Astrocyte (in vitro differentiated cells and primary cell): Measurements from ENCODE around the gene ZMYM4. TPM values are rescaled to one million over a fixed set of nuclear protein-coding genes. Genes with fewer than 3 reads are reported as not detected.

Source experiments
- DNase-seq: peaks from one replicate; pipeline ENCODE4 v3.0.0-alpha.2; 2010; ENCODE audit warnings: low read depth
- FAIRE-seq: peaks from 2 replicates; lab custom pipeline; 2011; peaks lifted over from hg19 to GRCh38; lab: Jason Lieb, UNC
- H2AFZ ChIP-seq: 2 replicates; pipeline ENCODE4 v1.6.0; 2012; ENCODE audit warnings: low read depth, low read length, inconsistent platforms
- H3K27ac ChIP-seq: 2 replicates; pipeline ENCODE4 v1.5.1; 2011; ENCODE audit warnings: low read depth, low read length, inconsistent platforms
- H3K27me3 ChIP-seq: 2 replicates; pipeline ENCODE4 v1.6.0; 2011; ENCODE audit warnings: low read length, inconsistent platforms; ENCODE audit not compliant: insufficient read depth
- H3K36me3 ChIP-seq: 2 replicates; pipeline ENCODE4 v1.5.1; 2011; ENCODE audit warnings: low read length, inconsistent platforms; ENCODE audit not compliant: insufficient read depth
- H3K4me1 ChIP-seq: 2 replicates; pipeline ENCODE4 v1.5.1; 2011; ENCODE audit warnings: low read length, inconsistent platforms; ENCODE audit not compliant: insufficient read depth
- H3K4me2 ChIP-seq: 2 replicates; pipeline ENCODE4 v1.6.0; 2012; ENCODE audit warnings: low read length, inconsistent platforms
- H3K4me3 ChIP-seq: 2 replicates; pipeline ENCODE4 v1.5.1; 2011; ENCODE audit warnings: low read depth, mild to moderate bottlenecking, low read length, inconsistent platforms; ENCODE audit not compliant: insufficient read depth
- H3K79me2 ChIP-seq: 2 replicates; pipeline ENCODE4 v1.6.0; 2012; ENCODE audit warnings: mild to moderate bottlenecking, low read length, inconsistent platforms; ENCODE audit not compliant: insufficient read depth
- H3K9ac ChIP-seq: 2 replicates; pipeline ENCODE4 v1.6.0; 2012; ENCODE audit warnings: mild to moderate bottlenecking, low read length, inconsistent platforms
- H3K9me3 ChIP-seq: 2 replicates; pipeline ENCODE4 v1.5.1; 2012; ENCODE audit warnings: low read depth, mild to moderate bottlenecking, low read length, inconsistent platforms; ENCODE audit not compliant: insufficient read depth
- H4K20me1 ChIP-seq: 2 replicates; pipeline ENCODE4 v1.6.0; 2012; ENCODE audit warnings: low read length, inconsistent platforms; ENCODE audit not compliant: insufficient read depth
- H3K27ac Mint-ChIP-seq: one replicate; pipeline ENCODE4 v1.8.0; 2021; ENCODE audit warnings: mild to moderate bottlenecking, mixed read lengths; ENCODE audit not compliant: unreplicated experiment
- H3K27me3 Mint-ChIP-seq: one replicate; pipeline ENCODE4 v1.8.0; 2021; ENCODE audit warnings: low read depth, mixed read lengths; ENCODE audit not compliant: unreplicated experiment
- H3K36me3 Mint-ChIP-seq: one replicate; pipeline ENCODE4 v1.8.0; 2021; ENCODE audit warnings: low read depth, mixed read lengths; ENCODE audit not compliant: unreplicated experiment
- H3K4me1 Mint-ChIP-seq: one replicate; pipeline ENCODE4 v1.8.0; 2021; ENCODE audit warnings: low read depth, mixed read lengths; ENCODE audit not compliant: unreplicated experiment
- H3K4me3 Mint-ChIP-seq: one replicate; pipeline ENCODE4 v1.8.0; 2021; ENCODE audit warnings: mild to moderate bottlenecking, moderate library complexity, mixed read lengths; ENCODE audit not compliant: unreplicated experiment
- H3K9me3 Mint-ChIP-seq: one replicate; pipeline ENCODE4 v1.8.0; 2021; ENCODE audit warnings: mild to moderate bottlenecking, mixed read lengths; ENCODE audit not compliant: unreplicated experiment
- CTCF ChIP-seq: IDR thresholded peaks from 2 replicates; pipeline ENCODE4 v1.5.1; 2011; ENCODE audit warnings: low read depth, mild to moderate bottlenecking, inconsistent platforms, low read length, moderate library complexity; ENCODE audit not compliant: insufficient read depth
- EZH2 ChIP-seq: IDR thresholded peaks from 2 replicates; pipeline ENCODE4 v1.6.1; 2012; ENCODE audit warnings: mild to moderate bottlenecking, low read length, inconsistent platforms; ENCODE audit not compliant: insufficient read depth
- total RNA-seq: library from RNA; stranded (reverse); gene quantifications from 2 replicates; pipeline ENCODE4 v1.2.1, GENCODE V29; 2021

Gene ZMYM4
- total RNA-seq, 1 donor from 2014 or later, result 65.5 TPM

DNA sequence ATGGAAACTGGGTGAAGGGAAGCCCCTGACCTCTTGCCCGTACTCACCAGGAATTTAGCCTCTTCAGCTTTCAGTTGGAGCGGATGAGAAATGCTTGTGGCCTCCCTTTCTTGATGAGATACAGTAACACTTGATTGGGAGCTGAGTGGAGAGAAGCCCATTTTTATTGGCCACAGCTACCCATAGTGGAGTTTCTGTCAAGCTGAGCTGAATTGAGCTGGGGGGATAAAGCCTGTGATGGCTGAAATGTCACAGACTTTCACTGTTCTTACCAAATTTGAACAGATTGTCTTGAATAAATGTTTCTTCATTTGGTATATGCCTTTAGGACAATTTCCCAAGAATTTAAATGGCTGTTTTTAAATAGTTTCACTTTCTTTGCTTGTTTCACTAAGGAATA is 125.9 kb downstream of the ZMYM4 start:
- H3K9me3 Mint-ChIP-seq, result no peaks in the 10 kb centered on the region

DNA sequence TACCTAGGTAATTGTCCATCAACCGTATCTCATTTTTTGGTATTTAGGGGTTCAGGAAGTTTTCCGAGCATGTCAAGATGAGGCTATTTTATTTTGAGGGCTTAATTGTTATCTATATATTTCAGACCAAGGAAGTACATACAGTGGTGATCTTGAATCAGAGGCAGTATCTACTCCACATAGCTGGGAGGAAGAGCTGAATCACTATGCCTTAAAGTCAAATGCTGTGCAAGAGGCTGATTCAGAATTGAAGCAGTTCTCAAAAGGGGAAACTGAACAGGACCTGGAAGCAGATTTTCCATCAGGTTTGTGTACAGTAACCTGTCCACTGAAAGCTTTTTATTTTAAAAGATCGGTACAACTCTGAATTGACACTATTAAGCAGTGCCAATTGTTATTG is 130.2 kb downstream of the ZMYM4 start:
- H3K27me3 ChIP-seq, result no peaks in the 10 kb centered on the region
- Mint-ChIP-seq H3K27me3 (no peaks in the 10 kb centered on the region), H3K36me3 (peaks cover 19% of the 10 kb centered on the region), H3K27ac (no peak overlapping the region), H3K9me3 (no peaks in the 10 kb centered on the region), H3K4me3 (no peak overlapping the region), H3K4me1 (peaks cover 2% of the 10 kb centered on the region)
- no peaks in the 10 kb centered on the region for H3K79me2 ChIP-seq
- H3K27ac ChIP-seq, result no peak overlapping the region
- H3K4me2 ChIP-seq, result no peak overlapping the region
- no peak overlapping the region for H2AFZ ChIP-seq
- H3K4me3 ChIP-seq, result no peak overlapping the region
- TF ChIP-seq CTCF, result no peak
- TF ChIP-seq EZH2, result no peak
- peaks cover 4% of the 10 kb centered on the region for H4K20me1 ChIP-seq
- H3K9me3 ChIP-seq, result no peaks in the 10 kb centered on the region
- no peak overlapping the region for H3K9ac ChIP-seq
- H3K36me3 ChIP-seq, result peaks cover 57% of the 10 kb centered on the region
- H3K4me1 ChIP-seq, result no peaks in the 10 kb centered on the region
- FAIRE-seq (no peak), DNase-seq (no peak)

More for the DNA sequence above, 125.9 kb downstream of the ZMYM4 start:
- H3K4me3 Mint-ChIP-seq, result no peak overlapping the region
- H3K9ac ChIP-seq, result no peak overlapping the region
- H3K27ac Mint-ChIP-seq, result no peak overlapping the region
- FAIRE-seq (no peak), DNase-seq (no peak)
- H3K36me3 ChIP-seq, result peaks cover 57% of the 10 kb centered on the region
- no peaks in the 10 kb centered on the region for H3K79me2 ChIP-seq
- no peaks in the 10 kb centered on the region for H3K27me3 Mint-ChIP-seq
- H3K27ac ChIP-seq, result no peak overlapping the region
- peaks cover 21% of the 10 kb centered on the region for H3K36me3 Mint-ChIP-seq
- no peak overlapping the region for H3K4me2 ChIP-seq
- no peaks in the 10 kb centered on the region for H3K9me3 ChIP-seq
- no peaks in the 10 kb centered on the region for H3K4me1 ChIP-seq
- no peak for TF ChIP-seq EZH2
- no peak for TF ChIP-seq CTCF
- H3K27me3 ChIP-seq, result no peaks in the 10 kb centered on the region
- no peak overlapping the region for H3K4me3 ChIP-seq
- no peak overlapping the region for H2AFZ ChIP-seq
- peaks cover 4% of the 10 kb centered on the region for H4K20me1 ChIP-seq
- H3K4me1 Mint-ChIP-seq, result peaks cover 2% of the 10 kb centered on the region

GRCh38 chr1:35401049-35401448 is 132.5 kb downstream of the ZMYM4 start:
- no peaks in the 10 kb centered on the region for H3K9me3 Mint-ChIP-seq
- Histone ChIP-seq H3K27ac (no peak overlapping the region), H3K36me3 (peaks cover 48% of the 10 kb centered on the region), H3K4me3 (no peak overlapping the region), H2AFZ (no peak overlapping the region), H3K9me3 (no peaks in the 10 kb centered on the region), H3K9ac (no peak overlapping the region), H3K4me1 (no peaks in the 10 kb centered on the region), H3K27me3 (no peaks in the 10 kb centered on the region), H3K4me2 (no peak overlapping the region), H3K79me2 (no peaks in the 10 kb centered on the region), H4K20me1 (no peaks in the 10 kb centered on the region)
- peaks cover 2% of the 10 kb centered on the region for H3K4me1 Mint-ChIP-seq
- FAIRE-seq (no peak), DNase-seq (no peak)
- H3K36me3 Mint-ChIP-seq, result peaks cover 16% of the 10 kb centered on the region
- TF ChIP-seq CTCF, result no peak
- no peak for TF ChIP-seq EZH2
- no peaks in the 10 kb centered on the region for H3K27me3 Mint-ChIP-seq
- no peak overlapping the region for H3K4me3 Mint-ChIP-seq
- H3K27ac Mint-ChIP-seq, result no peak overlapping the region
